Measurements from ENCODE around the gene CLTB.
"Not testable (repeated sequence)": the region's sequence is repeated elsewhere in the genome, so short reads cannot be mapped to it uniquely, and the experiment has no call there.

Gene CLTB

DNA sequence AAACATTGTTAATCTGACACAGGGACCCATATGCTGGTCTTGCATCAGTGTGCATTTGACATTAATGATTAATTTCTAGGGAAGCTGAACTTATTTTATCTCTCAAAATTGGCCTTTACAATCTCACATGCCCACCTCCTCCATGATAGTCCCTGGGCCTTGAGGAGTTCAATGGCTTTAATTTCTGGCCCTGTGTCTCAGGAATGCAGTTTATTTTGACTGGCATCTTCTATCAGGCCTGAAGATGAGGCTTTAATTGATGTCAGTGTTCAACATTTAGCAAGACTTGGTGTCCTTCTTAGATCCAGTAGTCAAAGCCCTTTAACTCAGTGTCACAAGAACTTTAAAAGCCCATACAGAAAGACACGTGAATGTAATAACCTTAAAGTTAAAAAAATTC lies 10.5 kb upstream of the CLTB start:
- DNase-seq = no peak

DNA sequence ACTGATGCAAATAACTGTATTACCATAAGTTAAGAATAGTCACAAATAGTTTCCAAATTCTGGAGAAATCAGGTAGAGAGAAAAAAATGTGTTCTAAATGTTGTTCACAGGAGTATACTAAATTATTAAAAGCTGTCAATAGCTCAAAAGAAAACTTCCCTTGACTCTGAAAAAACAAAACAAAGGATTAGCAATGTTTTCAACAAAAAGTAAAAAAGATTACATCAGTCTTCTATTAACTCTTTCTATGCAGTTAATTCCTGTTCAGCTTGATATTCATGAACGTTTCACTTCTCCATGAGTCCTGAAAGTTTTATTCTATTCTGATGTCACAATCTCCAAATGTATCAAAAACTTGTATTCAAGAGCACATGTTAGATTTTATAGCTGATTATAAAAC lies 9.5 kb upstream of the CLTB start:
- no peak for DNase-seq

DNA sequence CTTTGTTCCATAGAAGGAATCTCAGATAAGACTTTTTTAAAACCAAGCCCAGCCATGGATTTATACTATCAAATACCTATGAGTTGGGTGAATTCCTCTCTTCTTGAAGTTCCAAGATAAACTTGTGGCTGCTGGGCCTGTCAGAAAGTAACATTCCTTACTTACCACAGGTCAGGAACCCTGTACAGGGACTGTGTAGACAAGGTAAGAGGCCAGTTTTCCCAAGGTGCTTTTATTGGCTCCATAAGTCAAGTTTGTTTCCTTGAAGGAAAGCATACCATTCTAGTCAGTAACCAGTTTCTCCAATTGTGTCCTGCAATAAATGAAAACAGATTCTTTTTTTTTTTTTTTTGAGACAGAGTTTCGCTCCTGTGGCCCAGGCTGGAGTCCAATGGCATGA lies 8.8 kb upstream of the CLTB start:
- no peak for DNase-seq

DNA sequence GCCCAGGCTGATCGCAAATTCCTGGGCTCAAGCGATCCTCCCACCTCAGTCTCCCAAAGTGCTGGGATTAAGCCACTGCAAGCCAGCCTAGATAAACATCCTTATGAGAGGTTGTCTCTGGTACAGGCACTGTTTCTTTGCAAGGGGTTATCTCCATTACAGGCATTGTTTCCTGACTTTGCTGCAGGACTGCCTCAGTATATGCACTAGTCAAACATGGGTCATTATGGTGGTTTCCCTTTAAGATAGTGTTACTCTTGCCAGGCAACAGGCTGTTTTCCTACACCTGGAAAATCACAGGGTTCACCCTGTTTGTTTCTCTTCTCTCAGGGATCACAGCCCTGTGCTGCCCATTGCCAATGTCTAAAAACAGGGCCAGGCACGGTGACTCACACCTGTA lies 7.8 kb upstream of the CLTB start:
- no peak for DNase-seq

DNA sequence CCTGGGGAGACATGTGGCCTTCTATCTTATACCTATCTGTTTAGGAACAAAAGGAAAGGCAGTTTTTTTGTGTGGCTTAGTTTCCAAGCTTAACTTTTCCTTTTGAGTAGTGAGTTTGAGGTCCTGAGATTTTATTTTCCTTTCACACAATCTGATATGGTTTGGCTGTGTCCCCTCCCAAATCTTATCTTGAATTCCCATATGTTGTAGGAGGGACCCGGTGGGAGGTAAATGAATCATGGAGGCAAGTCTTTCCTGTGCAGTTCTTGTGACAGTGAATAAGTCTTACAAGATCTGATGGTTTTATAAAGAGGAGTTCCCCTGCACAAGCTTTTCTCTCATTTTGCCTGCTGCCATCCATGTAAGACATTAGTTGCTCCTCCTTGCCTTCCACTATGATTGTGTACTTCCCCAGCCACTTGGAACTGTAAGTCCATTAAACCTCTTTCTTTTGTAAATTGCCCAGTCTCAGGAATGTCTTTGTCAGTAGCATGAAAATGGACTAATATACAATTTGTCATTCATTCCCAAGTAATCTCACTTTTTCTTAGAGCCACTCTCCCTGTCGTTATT lies 4.7 kb upstream of the CLTB start:
- DNase-seq = no peak

DNA sequence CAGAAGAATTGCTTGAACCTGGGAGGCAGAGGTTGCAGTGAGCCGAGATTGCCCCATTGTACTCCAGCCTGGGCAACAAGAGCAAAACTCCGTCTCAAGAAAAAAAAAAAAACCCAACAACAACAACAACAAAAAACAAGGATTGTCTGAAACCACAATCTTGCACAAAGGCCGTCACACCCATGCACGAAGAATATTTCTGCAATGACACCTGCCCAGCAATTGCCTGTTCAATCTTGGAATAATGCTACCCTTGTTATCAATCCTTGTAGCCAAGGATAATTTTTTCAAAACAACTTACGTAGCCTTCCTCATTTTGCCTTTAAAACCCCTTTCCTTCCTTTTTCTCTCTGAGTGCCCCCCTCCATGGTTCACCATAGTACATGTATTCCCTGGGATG lies 3.7 kb upstream of the CLTB start:
- DNase-seq = no peak

DNA sequence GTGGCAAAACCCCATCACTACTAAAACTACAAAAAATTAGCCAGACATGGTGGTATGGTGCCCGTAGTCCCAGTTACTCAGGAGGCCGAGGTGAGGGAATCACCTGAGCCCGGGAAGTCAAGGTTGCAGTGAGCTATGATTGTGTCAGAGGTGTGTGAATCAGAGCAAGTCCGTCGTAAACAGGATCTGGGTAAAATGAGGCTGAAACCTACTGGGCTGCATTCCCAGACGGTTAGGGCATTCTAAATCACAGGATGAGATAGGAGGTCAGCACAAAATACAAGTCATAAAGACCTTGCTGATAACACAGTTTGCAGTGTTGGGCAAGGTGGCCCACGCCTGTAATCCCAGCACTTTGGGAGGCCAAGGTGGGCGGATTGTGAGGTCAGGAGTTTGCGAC lies 1.9 kb upstream of the CLTB start:
- DNase-seq = no peak

DNA sequence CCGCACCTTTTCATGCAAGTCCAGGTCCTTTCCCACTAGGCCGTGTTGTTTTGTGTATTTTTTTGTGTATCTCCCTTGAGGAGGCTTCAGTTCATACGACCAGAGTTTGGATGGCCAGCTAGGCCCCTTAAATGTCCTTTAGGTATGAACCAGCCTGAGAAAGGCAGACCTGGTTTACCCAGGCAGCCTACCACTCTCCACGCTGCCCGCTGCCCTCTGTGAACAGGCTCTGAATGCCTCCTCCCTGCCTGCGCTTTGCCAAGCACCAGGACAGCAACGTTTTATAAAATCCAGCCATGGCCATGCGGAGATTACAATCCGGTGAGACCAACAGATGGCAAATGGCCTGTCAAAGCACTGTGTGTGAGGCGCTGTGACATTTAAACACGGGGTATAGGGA lies 626 bp upstream of the CLTB start:
- DNase-seq = no peak

DNA sequence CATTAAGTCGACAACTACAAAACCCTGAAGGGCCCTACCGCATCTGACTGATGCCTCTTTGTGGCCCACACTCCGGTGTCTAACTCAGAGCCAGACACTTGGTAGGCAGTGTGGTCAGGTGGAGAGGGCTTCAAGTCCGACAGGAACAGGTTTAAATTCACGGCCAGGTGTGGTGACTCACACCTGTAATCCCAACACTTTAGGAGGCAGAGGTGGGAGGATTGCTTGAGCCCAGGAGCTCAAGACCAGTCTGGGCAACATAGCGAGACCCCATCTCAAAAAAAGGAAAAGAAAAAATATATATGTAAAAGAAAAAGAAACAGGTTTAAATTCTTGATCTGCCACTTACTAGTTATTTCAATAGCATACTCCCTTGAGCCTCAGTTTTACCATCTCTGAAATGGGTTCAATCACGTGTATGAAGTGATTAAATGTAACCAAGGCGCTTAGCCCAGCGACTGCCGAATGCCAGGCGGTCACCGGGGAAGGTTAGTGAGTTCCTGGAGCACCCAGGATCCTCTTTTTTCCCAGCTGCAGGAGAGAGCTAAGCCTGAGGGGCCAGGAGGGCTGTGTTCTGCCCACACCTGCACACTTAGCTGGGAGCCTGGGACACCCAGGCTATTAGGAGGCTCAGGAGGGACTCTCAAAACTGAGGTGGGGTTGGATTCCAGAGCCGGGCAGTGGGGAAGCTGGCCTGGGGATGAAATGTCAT lies 943 bp downstream of the CLTB start:
- no peak for DNase-seq

DNA sequence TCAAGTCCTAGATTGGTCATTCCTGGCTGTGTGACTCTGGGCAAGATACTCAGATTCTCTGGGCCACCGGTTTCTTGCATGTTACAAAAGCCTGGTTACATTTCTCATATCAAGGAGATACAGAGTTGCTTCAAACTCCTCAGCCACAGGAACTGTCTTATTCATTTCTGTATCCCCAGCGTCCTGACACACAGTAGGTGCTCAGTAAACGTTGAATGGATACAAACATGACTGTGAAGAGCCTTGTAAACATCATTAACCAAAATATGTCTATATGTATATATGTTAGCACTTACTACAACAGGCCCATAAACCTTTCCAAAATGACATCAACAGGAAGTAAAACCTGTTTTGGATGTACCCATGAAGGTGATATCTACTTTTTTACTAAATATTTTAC lies 1.6 kb downstream of the CLTB start:
- no peak for DNase-seq

DNA sequence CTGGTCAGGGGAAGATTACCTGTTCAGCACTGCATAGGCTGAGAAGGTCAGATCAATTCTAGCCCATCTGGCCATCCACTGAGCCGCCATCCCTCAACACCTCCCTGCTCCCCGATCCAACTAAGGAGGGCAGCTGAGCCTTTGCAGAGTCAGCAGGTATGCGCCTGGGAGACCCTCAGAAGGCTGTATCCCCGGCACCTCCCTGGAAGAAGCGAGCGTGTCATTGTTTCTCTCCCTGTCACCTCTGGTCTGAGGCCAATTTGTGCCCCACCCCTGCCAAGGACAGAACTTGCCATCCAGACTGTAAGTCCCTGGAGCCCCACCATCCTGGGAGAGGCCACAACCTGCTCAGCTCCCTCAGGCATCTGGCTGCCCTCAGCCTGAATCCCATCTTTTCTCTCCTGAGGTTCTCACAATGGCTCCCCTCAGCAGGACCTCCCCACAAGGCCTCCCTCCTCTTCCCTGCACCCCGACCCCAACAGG lies 2.6 kb downstream of the CLTB start:
- no peak for DNase-seq

DNA sequence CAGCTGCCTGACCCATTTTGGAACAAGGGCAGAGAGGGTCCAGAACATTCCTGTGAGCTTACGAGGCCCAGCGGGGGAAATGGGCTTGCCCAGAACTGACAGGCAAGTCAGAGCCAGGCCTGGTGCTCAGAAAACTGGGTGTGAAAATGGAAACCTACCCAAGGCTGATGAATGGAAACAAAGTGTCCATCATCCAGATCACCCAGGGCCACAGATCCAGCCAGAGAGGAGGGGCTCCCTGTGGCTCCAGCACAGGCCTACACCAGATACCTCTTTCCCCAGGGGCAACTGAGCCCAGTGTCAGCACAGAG lies 3.1 kb downstream of the CLTB start:
- no peak for DNase-seq

DNA sequence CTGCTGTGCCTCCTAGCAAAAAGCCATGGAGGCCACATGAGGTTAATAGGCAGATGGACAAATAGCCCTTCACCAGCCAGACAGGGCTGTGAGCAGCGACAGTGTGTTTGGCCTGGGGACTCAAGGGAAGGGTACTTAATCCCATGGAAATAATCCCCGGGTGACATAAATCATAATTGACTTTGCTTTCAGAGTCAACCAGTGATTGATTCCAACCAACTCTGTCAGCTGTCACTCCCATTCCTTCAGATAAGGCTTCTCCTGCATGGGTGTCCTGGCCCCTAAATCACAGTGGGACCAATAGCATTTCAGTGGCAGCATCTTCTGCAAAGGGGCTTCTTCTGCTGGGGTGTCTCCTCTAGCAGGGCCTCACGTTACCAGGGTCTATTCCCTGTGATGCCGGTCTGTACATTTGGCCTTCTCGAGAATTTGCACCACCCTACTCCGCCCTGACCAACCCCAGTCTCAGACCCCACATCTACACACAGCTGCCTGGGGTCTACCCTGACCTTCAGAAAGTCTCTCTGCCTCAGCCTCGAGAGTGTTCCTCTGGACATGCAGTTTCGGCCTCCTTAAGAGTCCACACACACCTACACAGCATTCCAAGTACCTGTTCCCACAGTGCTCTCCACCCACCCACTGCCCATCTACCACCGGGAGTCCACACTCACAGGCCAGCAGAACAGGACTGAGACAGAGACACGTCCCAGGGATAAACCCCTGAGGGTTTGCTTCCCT lies 3.7 kb downstream of the CLTB start:
- no peak for DNase-seq

DNA sequence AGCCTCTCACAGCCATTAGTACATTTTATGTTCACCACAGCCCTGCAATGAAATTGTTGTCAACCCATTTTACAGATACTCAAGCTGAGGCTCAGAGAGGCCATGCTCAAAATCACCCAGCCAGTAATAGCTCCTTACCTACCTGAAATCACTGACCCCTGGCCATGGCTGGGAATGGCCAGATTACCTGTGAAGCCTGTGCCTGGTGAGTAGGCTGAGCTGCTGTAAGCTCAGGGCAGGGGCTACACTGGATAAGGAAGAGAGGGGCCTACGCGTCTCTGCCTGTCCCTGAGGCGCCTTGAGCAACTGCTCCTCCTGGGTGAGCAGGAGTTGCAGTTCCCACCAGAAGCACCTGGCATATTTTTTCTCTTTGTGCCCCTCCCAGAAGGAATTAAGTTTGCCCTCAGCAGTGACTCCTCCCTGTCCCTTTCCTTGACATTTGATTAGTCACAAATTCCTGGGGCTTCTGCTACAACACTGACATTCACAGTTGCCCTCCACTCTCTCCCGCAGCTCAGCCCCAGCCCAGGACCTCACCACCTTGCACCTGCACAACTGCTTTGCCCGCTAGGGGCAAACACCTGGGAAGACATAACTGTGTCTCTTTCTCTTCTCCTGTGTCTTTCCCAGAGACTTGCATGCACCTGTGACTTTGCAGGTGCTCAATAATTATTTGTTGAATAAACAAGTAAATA lies 5.7 kb downstream of the CLTB start:
- DNase-seq = no peak

DNA sequence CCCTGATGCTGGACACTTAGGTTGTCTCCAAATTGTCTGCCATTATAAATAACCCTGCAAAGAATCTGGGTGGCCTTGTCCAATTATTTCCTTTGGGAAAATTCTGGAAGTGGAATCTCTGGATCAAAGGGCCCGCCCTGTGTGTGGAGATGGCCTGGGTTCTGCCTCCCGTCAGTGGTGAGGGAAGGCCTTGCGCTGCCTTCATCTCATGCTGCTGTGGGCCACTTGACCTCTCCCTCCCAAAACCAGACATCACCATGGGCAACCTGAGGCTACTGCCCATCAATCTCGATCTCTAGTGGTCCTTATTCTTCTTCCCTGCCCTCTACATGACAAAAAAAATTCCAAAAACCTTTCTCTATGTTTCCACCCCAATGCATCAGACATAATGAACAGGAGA lies 6.6 kb downstream of the CLTB start:
- no peak for DNase-seq

DNA sequence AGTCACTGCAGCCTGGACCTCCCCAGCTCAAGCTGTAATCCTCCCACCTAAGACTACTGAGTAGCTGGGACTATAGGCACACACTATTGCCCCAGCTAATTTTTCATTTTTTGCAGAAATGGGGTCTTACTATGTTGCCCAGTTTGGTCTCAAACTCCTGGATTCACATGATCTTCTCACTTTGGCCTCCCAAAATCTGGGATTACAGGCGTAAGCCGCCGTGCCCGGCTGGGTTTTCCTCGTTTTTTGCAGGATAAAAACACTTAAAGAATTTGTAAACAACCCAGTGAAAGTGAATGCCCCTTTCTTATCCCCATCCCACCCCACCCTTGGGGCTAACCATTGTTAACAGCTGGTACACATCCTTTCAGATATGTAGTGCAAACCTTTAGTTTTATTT lies 7.7 kb downstream of the CLTB start:
- no peak for DNase-seq

DNA sequence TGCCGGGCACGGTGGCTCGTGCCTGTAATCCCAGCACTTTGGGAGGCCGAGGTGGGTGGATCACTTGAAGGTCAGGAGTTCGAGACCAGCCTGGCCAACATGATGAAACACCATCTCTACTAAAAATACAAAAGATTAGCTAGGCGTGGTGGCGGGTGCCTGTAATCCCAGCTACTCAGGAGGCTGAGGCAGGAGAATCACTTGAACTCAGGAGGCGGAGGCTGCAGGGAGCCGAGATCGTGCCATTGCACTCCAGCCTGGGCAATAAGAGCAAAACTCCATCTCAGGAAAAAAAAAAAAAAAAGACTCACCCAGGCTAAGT lies 8.1 kb downstream of the CLTB start:
- DNase-seq = not testable (repeated sequence)

DNA sequence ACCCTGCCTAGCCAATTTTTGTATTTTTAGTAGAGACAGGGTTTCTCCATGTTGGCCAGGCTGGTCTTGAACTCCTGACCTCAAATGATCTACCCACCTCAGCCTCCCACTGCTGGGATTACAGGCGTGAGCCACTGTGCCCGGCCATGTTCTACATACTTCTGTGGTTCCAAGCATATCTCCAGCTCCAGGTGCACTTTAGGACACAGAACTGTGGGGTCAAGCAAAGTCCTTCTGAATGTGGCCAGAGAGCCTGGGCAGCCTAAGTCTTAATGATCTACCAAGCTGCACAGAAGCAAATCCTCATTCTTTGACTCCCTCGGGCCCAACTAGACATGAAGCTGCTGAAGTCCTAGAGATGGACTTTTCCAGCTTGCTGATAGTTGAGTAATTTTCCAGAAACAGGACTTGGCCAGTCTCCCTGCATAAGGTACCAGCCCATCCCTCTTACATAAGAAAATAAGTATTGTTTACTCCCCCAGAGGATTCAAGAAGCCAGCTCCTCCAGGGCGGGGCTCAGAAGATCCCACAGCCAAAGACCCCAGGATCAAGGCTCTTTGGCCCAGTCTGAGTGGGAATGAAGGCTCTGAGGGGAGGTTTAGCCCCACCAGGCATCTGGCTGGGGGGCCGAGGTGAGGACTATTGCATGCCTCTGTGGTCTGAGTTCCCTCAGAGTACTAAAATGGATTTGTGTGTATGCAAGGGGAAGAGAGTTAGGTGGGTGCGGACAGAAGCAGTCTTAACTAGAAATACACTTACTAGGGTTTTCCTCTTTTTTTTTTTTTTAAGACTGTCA lies 8.7 kb downstream of the CLTB start:
- no peak for DNase-seq

DNA sequence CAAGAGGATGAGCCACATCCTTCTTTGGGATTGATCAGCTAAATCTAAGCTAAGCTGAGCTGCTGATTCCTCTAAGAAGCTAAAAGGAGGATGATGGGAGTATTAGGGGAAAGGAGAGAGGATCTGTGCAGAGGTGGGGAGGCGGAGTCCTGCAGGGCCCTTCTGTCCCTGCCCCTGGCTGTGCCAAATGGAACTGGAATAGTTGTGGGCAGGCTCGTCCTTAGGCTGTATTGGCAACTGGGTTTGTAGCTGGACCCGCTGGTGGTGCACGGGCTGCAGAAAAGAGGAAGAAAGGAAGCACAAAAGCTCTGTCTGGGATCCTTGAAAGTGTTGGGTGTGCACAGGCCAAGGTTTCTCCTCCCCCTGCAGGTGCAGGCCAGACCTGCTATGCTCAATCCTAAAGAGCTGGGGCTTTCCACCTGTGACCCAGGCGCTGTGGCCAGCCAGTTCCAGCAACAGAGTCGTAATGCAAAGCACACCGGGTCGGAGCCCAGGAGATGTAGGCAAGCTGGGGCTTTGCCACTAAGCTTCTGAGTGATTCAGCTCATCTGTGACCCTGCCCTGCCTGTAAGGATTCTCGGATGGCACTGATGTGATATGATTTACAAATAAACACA lies 9.8 kb downstream of the CLTB start:
- no peak for DNase-seq

DNA sequence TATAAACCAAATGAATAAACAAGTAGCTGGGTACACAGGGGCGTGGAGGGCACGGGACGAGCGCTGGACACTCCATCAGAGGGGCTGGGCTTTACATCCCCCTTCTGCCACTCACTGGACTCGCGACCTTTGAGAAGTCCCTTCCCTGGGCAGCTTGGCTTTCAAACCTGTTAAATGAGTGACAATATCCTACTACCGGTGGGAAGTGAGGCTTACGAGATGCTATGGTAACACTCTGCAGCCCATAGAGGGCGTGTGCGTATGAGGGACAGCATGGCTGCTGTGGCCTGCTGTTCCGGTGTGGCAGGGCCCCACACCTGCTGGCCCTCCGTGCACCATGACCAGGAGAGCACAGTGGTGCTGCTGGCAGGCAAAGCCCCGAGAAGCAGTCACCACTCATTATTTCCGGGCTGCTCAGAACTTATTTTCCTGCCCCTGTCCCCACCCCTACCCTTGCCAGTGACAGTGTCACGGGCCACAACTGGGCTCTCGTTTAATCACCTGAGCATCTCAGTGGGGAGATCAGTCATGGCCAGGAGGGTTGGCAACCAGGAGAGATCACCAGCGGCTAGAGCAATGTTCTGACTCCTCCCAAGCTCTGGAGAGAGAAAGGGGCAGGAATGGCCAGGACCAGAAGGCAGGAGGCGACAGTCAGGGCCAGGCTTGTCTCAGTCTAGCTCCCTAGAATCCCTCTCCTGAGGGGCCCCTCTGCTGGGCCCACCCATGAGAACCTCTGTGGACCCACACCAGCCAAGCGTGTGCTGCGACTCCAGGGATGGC lies 10.5 kb downstream of the CLTB start:
- DNase-seq = no peak

DNA sequence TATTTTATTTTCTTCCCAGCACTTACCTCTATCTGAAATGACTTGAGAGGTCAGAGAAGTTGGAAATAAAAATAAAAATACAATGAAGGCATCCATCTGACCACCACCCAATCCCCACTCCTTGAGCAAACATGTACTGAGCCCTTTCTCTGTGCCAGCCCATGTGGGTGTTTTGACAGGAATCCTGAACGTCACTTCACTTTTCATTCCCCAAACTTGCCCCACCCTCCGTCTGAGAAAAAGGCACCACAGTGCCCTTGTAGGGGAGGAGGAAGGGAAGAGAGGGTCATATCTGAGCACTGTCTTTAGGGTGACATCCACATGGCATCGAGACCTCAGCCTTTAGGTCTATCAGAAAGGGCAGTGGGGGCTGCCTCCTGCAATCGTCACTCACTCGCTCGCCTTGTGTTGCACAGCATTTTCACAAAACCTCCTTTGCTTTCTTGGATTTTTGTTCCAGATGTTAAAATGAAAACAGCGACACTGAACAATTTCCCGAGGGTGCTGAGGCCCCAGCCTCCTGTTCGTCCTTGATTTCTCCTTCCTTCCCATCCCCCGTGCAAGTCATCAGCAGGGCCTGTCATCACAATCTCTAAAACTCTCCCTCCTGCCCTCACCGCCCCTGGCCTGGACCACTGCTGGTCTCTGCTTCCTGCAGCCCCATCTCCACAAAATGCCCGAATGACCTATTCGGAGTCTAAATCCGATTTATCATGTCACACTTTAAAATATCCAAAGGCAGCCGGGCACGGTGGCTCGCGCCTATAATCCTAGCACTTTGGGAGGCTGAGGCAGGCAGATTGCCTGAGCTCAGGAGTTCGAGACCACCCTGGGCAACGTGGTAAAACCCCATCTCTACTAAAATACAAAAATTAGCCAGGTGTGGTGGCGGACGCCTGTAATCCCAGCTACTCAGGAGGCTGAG lies 14.8 kb downstream of the CLTB start:
- DNase-seq = no peak
